Choroid plexus epithelial cell (primary cell): Measurements from ENCODE around the gene MMAA.
"Not testable (repeated sequence)": the region's sequence is repeated elsewhere in the genome, so short reads cannot be mapped to it uniquely, and the experiment has no call there.

Experiments
- DNase-seq: peaks from one replicate; pipeline ENCODE4 v3.0.0-alpha.2; 2010; ENCODE audit warnings: low read depth
- H3K4me3 ChIP-seq: 2 replicates; pipeline ENCODE4 v1.5.1; 2011; ENCODE audit warnings: low read depth, mild to moderate bottlenecking, control low read depth, low read length, moderate library complexity
- TF ChIP-seq, protein P1 (sequence below): conservative IDR thresholded peaks from 2 replicates; pipeline ENCODE4 v1.5.1; 2011; ENCODE audit warnings: low read depth, mild to moderate bottlenecking, control low read depth, inconsistent platforms, low read length, moderate library complexity

Gene MMAA

DNA sequence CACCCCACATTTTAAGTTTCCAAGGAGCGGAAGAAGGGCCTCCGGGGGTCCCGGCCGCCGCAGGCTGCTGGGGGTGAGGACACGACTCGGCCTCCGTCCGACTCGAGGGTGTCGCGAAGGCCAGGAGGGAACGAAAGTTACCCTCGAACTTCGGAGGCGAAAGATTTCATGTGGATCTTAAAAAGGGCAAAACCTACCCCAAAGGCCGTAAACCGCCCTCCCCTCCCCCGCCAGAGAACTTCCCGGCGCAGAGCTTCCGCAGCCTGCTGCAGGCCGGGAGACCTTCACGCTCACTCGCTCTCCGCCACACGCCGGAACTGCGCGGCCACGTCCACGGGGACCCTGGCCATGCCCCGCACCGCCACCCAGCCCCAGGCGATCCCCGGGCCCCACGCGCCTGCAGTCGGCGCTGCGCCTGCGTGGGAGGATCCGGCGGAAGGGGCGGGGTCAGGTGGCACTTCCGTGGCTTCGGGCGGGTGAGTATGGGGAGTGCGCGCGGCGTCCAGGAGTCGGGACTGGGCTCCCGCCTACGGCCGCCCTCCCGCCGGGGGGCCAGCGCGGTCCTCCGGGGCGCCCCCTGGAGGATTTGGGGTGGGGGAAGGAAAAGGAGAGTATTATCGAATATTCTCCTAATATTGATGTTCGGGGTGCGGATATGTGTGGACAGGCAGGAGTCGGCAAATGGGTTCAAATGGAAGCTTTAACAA, at the start of gene MMAA:
TSS of gene MMAA (plus strand) at position 454 of the 707 bp plus-strand sequence. CDS start 19,755 bp downstream, outside the sequence.
- H3K4me3 ChIP-seq = peak within 1 kb of the TSS; percentile 76
- DNase-seq = peak; percentile 94
- TF ChIP-seq, protein P1, sequence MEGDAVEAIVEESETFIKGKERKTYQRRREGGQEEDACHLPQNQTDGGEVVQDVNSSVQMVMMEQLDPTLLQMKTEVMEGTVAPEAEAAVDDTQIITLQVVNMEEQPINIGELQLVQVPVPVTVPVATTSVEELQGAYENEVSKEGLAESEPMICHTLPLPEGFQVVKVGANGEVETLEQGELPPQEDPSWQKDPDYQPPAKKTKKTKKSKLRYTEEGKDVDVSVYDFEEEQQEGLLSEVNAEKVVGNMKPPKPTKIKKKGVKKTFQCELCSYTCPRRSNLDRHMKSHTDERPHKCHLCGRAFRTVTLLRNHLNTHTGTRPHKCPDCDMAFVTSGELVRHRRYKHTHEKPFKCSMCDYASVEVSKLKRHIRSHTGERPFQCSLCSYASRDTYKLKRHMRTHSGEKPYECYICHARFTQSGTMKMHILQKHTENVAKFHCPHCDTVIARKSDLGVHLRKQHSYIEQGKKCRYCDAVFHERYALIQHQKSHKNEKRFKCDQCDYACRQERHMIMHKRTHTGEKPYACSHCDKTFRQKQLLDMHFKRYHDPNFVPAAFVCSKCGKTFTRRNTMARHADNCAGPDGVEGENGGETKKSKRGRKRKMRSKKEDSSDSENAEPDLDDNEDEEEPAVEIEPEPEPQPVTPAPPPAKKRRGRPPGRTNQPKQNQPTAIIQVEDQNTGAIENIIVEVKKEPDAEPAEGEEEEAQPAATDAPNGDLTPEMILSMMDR = peak; percentile 59

DNA sequence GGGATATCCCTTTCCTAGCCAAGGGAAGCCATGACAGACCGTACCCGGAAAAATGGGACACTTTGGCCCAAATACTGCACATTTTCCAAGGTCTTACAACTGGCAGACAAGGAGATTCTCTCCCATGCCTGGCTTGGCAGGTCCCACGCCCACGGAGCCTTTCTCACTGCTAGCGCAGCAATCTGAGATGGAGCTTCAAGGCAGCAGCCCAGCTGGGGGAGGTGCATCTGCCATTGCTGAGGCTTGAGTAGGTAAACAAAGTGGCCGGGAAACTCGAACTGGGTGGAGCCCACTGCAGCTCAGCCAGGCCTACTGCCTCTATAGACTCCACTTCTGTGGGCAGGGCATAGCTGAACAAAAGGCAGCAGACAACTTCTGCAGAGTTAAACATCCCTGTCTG, 44.6 kb upstream of the MMAA start:
- DNase-seq, H3K4me3 ChIP-seq: not testable (repeated sequence)

DNA sequence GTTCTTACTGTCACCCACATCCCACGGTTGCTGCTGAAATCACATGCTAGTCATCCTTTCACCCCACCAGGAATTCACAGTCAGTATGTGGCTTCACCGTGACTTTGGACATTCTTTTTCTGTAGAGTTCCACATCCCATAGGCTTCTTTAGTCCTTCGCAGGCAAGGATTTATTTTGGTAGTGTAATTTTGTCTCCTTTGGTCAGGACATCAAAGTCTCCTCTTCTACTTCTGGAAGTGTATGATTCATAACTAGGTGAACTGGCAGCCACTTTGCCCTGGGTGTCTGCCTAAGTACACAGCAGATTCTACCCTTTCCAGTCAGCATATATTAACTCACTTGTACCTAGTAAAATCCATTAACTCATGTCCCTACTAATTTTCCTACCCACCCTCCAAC, 38.3 kb upstream of the MMAA start:
- TF ChIP-seq, protein P1 = no peak
- no peak for DNase-seq
- no peak overlapping the region for H3K4me3 ChIP-seq

DNA sequence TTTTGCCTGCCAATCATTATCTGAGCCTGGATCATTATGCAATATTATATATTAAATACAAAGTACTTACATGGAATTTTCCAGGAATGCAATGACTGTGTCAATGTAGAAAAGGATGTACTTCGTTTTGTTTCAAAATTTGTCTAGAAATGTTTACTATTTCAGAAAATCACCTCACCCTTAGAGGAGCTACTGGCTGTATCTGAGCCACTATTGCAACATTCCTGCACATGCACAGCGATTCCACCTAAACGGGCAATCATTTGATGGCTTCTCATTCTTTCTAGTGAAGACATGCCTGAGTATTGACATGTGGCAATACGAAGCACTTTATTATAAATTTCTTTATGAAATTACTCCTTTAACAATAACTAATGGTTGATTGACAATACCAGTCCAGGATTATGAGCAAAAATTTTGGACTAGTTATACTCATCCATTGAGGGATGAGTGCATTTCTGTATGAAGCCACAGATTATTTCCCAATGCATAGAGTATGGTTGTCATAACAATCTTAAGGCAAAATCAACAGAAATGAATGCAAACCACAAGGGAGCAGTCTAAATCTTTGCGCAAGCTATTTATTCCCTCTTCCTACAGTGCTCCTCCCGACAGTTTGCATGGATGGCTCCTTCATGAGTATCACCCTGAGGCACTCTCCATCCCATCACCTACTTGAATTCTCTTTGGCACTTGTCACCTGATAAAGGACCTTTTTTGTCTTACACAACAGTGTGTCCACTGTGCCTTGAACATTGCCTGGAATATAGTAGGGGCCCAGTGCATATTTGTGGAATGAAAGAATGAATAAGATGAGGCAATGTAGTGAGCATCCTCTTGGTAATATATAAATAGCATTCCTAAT, 35.8 kb upstream of the MMAA start:
- no peak for DNase-seq
- H3K4me3 ChIP-seq = no peak overlapping the region
- TF ChIP-seq, protein P1 = no peak

DNA sequence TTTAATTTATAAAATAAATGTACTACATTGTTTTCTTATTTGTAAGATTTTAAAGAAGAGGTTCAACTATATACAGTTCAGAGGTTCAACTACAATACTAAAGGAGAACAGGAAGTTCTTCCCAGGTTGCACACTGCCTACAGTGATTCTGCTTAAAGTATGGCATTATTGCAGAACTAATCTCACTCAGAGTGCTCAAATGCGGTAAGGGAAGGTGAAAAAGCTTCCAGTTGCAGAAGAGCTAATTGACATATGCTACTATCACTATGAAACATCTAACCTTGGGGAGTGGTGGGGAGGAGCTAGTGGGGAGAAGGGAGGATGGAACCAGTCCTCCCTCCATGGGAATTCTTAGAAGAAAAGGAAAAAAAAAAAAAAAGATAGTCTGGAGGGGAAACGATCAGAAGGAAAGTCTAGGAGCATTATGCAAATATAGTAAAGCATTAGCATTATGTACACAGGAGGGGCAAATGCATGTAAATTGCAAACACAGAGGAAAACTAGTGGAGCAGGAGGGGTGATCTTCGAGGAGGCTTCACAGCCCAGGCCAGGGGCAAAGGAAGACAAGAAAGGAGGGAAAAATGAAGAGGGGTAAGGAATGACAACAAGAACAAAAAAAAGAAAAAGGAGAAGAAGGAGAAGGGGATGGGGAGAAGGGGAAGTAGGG, 32.0 kb upstream of the MMAA start:
- no peak for DNase-seq
- TF ChIP-seq, protein P1 = no peak
- no peak overlapping the region for H3K4me3 ChIP-seq

DNA sequence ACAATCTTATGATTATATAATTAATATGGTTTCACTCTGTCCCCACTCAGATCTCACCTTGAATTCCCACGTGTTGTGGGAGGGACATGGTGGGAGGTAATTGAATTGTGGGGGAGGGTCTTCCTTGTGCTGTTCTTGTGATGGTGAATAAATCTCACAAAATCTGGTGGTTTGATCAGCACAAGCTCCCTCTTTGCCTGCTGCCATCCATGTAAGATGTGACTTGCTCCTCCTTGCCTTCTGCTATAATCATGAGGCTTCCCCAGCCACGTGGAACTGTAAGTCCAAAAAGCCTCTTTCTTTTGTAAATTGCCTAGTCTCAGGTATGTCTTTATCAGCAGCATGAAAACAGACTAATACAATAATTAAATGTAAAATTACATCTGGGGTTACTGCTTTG, 29.8 kb upstream of the MMAA start:
- not testable (repeated sequence) for H3K4me3 ChIP-seq, DNase-seq

DNA sequence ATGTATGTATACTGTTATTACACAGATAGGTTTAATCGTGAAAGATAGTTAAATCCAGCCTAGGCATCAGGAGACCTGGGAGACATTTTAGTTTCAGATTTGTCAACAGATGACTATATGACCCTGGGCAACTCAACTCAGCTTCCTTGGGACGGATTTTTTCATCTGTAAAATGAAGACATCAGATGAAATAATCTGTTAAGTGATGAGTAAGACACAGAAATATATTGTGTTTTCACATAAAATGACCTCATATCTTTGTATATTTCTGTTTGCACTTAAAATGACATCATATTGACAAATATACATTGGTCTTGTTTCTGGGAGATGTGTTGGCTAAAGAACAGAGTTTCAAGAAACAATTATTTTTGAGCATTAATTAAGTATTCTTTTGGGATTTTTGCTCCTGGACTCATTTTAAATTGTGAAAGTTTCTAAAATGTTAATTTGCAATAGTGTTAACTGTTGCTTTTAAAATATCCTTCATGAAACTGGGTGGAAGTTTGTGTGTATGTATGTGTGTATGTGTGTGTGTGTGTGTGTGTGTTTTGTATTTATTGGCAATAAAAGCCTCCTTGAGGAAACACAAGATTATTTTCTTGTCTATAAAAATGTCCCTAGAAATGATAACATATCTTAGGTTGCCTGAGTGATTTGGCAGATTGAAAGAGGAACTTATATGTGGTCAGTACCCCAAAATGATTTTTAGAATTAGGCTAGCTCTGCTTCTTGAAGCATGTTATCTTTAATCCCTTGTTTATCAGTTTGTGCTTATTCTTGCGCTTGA, 29.1 kb upstream of the MMAA start:
- TF ChIP-seq, protein P1 = no peak
- no peak overlapping the region for H3K4me3 ChIP-seq
- DNase-seq = no peak
